Glomerular visceral epithelial cell (primary cell): ENCODE data around the gene TRAPPC3.

Experiments used
- DNase-seq: peaks from one replicate; pipeline ENCODE4 v3.0.0-alpha.2; 2016; ENCODE audit errors: extremely low spot score

Gene TRAPPC3

DNA sequence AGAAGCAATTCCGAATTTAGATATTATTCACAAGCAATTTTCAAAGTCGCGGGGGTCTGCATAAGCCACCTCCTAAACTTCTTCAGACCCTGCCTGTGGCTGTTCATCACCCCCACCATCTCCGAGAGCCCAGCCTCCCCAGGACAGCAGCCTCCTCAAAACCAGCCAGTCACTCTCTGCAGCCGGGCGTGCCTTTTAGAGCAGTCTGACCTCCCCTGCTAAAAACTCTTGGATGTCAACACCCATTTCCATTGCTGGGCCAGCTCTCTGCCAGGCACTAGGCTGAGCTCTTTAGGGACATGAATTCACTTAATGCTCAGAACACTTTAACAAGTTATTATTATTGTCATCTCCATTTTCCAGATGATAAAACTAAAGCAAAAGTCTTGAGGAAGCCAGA lies 48.9 kb downstream of the TRAPPC3 start:
- DNase-seq, result no peak

DNA sequence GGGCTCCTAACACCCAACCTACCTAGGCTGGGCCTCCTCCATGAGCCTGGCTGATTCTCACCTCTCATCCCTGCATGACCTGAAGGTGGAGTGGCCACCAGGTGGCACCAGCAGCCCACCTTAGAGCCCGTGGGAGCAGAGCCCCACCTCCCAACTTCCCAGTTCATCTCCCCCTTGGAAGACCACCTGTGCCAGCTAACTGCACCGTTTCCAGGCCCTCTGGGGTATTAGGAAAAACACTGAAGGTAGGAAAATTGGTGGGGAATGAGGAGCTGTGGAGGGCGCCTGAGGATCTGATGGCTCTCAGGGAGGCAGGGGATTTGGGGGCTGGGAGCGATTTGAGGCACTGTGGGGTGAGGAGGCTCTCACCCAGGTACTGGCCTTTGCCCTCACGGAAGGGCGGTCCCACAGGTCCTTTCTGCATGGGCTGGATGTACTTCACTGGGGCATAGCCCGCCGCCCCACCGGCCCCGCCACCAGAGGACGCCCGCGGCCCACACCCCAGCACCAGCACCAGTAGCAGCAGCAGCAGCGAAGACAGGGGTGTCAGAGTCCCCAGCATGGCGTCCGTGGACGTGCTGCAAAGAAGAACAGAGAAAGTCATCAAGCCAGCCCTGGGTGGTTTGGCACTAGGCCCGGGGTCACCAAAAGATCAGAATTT lies 49.5 kb downstream of the TRAPPC3 start:
- peak; percentile 79 for DNase-seq

GRCh38 chr1:36098650-36099365 lies 50.5 kb downstream of the TRAPPC3 start:
- no peak for DNase-seq

DNA sequence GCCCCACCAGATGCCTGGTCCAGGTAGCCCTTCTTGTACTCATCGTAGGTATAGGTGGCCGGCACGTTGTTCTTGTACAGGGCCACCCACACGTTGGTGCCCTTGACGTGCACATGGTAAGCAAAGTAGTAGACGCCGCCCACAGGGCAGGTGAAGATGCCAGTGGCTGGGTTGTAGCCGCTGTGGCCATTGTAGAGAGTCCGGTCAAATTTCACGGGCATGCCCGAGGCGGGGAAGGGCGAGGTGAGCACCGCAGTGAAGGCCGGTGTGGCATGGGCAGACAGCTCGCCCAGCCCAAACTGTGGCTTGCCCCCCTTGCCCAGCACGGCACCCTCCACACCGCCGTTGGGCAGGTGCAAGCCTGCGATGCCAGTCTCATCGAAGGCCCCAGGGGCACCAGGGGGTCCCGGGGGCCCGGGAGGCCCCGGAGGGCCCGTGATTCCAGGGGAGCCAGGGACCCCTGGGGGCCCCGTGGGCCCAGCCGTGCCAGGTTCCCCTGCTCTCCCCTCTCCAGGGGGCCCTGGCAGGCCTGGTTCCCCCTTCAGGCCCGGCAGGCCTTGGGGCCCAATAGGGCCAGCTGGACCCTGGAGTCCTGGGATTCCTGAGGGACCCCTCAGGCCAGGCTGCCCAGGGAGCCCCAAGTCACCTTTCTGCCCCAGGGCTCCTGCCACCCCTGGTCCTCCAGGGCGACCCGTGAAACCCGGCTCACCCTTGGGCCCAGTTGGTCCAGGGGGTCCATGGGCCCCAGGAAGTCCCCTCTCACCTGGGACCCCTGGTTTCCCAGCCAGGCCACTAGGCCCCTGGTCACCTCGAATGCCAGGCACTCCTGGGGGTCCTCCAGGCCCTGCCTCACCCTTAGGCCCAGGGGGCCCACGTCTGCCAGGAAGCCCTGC lies 51.3 kb downstream of the TRAPPC3 start:
- DNase-seq, result no peak

- peak; percentile 38 for DNase-seq
These were observed 52.5 kb downstream of the TRAPPC3 start for GRCh38 chr1:36096500-36097432.

DNA sequence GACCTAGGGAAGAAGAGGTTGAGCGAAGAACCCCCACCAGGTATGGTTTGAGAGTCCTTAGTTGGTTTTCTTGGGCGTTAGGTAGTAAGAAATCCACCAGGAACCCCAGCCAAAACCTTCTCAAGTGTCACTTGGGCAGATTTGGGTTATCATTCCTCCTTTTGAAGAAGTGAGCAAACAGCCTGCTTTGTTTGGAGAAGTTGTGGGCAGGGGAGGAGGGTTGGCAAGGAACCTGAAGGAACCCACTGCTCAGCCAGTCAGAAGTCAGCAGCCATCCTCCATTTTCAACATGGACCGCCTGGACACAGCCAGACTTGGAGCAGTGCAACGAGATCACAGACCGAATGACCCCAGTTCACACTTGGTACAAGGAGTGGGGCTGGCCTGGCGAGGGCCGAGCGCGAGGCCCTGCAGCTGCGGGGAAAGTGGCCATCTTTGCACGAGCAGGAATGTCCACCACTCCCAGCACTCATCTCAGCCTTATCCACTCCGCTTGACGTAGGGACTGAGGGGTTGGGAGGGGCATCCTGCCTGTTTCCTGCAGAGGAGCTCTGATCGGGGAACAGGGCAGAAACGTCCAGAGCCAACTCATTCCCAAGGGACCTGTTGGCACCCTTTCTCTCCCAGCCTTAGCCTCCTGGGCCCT lies 53.4 kb downstream of the TRAPPC3 start:
- DNase-seq, result no peak

GRCh38 chr1:36094621-36095061 lies 54.6 kb downstream of the TRAPPC3 start:
- no peak for DNase-seq

- no peak for DNase-seq
These were observed 55.4 kb downstream of the TRAPPC3 start for GRCh38 chr1:36093929-36094328.

DNA sequence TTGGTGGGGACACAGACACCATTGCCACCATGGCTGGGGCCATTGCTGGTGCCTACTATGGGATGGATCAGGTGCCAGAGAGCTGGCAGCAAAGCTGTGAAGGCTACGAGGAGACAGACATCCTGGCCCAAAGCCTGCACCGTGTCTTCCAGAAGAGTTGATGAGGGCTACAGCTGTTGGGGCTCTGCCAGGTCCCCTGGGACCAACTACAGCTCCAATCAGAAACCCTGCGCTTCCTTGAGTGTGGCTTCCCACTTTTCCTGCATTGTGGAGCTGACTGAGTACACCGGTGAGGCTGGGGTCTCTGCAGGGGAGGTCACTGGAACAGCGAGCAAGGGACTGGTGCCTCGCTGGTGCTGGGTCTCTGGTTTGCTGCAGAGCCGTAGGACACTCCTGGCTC lies 56.1 kb downstream of the TRAPPC3 start:
- DNase-seq, result no peak

- DNase-seq, result no peak
These were observed 56.5 kb downstream of the TRAPPC3 start for GRCh38 chr1:36092798-36093185.

GRCh38 chr1:36092166-36092797 lies 57.0 kb downstream of the TRAPPC3 start:
- no peak for DNase-seq

- no peak for DNase-seq
These were observed 57.6 kb downstream of the TRAPPC3 start for GRCh38 chr1:36091698-36092097.

DNA sequence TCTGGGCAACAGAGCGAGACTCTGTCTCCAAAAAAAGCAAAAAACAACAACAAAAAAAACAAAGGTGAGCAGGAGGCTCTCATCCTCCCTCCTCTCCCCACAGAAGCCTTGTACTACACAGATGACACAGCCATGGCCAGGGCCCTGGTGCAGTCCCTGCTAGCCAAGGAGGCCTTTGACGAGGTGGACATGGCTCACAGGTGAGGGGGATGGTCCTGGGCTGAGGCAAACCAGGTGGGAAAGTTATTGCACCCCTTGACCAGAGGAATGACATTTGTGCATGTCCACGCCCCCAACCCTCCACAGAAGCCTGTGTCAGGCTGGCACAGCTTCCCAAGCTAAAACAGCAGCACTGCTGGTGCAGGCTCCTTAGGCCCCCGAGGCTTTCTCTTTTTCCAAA lies 58.1 kb downstream of the TRAPPC3 start:
- DNase-seq, result no peak

DNA sequence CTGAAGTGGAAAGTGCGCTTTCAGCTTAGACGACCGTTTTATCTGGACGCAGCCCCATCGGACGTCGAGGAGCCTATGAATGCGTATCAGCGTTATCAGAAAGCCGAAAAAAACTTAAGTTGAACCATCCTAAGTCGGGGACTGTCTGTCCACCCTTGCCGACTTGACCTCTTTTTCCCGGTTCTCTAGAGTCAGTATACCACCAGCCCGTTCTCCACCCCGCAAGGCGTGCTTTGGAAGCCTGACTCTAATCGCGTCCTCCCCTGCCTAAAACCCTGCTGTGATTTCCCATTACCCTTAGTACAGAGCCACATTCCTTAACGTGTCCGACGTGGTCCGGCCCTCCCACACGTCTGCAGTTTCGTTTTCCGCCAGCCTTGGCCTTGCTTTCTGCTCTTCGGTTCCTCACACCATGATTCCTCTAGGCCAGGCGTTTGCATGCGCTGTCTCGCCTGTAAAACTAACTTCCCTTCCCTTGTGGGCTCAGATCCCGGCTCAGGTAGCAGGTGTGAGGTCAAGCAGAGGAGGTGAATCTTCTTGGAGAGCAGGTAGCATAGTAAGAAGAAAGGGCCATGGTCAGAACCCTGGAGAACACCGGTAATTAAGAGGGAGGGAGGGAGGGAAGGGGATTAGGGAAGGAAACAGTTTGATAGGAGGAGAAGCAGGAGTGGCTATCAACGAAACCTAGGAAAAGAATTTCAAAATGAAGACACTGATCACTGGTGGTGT lies 59.7 kb downstream of the TRAPPC3 start:
- peak; percentile 60 for DNase-seq

DNA sequence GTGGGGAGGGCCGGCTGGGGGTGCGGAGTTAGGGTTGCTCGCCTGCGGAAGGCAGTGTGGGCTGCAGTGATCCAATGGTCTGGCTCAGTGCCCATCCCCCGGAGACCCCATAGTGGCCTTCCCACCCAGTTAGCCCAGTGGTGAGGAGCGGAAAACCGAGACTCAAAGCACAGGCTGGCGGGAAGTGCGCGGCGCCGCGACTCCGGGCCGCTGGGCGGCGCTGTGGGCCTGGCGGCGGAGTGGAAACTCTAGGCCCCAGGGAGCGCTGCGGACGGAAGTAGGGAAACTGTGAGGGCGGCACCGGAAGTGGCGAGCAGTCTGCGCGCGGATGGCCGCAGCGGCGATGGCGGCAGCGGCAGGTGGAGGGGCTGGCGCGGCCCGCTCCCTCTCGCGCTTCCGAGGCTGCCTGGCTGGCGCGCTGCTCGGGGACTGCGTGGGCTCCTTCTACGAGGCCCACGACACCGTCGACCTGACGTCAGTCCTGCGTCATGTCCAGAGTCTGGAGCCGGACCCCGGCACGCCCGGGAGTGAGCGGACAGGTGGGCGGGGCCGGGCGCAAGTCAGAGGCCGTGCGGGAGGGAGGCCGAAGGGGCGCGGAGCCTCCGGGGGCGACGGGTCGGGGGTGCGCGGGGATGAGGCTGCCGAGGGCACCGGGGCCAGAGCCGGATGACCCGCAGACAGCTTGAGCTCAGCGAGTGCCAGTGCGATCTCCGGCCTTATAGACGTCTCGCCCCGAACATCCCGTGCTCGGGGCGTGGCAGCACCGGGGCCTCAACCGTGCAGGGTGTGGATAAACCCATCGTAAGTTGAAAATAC lies 60.5 kb downstream of the TRAPPC3 start, which contains the start of gene ADPRS:
TSS of gene ADPRS (plus strand) at position 316 of the 816 bp plus-strand sequence. CDS start at position 329, 13 bp downstream.
- DNase-seq, result peak; percentile 88

- DNase-seq, result no peak
These were observed 61.1 kb downstream of the TRAPPC3 start for GRCh38 chr1:36088265-36088576.

DNA sequence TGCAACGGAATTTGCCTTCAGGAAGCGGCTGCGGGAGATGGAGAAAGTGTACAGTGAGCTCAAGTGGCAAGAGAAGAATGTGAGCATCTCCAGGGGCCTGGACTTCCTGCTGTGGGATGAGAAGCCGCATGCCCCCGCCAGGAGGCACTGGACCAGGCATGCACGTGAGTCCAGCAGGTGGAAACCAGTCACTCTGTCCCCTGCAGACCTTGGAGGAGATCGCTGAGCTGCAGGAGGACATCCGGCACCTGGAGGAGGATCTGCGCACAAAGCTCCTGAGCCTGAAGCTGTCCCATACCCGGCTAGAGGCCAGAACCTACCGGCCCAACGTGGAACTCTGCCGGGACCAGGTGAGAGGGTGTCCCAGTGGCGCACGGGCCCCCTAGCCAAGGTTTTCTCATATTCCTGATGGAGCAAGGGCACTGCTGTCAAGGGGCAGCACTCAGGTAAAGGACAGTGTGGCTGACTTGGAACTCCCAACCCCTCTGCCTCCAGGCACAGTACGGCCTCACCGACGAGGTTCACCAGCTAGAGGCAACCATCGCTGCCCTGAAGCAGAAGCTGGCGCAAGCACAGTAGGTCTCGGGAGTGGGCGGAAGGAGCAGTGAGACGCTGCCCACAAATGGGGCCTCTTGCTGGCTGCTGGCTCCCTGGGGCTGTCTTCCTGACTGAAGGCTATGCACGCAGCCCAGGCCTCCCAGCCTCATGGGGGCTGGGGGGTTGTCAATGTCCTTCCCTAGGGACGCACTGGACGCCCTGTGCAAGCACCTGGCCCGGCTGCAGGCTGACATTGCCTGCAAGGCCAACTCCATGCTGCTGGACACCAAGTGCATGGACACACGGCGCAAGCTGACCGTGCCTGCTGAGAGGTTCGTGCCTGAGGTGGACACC lies 61.8 kb downstream of the TRAPPC3 start:
- DNase-seq, result no peak
